Retinal pigment epithelial cell (primary cell): ENCODE results near the gene FKBP7.
A peak's percentile ranks its signal among the peaks of the same experiment; 100 is the strongest.

Source experiments
- DNase-seq: peaks from one replicate; pipeline ENCODE4 v3.0.0-alpha.2; 2010; ENCODE audit warnings: low read depth
- H3K4me3 ChIP-seq: 2 replicates; pipeline ENCODE4 v1.5.1; 2011; ENCODE audit warnings: mild to moderate bottlenecking, low read length, control low read depth, moderate library complexity
- TF ChIP-seq, protein P1 (sequence below): conservative IDR thresholded peaks from 2 replicates; pipeline ENCODE4 v1.5.1; 2011; ENCODE audit warnings: low read depth, low read length, control low read depth, inconsistent platforms

FKBP7 gene

DNA sequence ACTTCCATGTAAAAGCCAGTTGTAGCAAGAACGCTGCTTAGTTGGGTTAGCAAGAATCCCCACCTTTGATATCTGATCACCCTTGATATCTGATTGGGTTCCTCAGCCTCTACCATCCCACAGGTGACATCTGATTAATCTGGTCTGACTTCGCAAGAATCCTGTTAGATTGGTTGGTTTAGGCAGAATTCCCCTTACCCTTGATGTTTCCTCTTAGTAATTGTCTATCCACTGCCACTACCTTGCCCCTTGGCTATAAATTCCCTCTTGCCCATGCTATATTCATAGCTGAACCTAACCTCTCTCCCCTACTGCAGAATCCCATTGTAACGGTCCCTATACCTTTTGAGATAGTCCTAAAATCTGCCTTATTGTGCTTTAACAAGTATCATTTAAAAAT is 60.5 kb downstream of the FKBP7 start:
- TF ChIP-seq, protein P1, sequence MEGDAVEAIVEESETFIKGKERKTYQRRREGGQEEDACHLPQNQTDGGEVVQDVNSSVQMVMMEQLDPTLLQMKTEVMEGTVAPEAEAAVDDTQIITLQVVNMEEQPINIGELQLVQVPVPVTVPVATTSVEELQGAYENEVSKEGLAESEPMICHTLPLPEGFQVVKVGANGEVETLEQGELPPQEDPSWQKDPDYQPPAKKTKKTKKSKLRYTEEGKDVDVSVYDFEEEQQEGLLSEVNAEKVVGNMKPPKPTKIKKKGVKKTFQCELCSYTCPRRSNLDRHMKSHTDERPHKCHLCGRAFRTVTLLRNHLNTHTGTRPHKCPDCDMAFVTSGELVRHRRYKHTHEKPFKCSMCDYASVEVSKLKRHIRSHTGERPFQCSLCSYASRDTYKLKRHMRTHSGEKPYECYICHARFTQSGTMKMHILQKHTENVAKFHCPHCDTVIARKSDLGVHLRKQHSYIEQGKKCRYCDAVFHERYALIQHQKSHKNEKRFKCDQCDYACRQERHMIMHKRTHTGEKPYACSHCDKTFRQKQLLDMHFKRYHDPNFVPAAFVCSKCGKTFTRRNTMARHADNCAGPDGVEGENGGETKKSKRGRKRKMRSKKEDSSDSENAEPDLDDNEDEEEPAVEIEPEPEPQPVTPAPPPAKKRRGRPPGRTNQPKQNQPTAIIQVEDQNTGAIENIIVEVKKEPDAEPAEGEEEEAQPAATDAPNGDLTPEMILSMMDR: no peak
- no peak for DNase-seq
- H3K4me3 ChIP-seq: no peak overlapping the region

DNA sequence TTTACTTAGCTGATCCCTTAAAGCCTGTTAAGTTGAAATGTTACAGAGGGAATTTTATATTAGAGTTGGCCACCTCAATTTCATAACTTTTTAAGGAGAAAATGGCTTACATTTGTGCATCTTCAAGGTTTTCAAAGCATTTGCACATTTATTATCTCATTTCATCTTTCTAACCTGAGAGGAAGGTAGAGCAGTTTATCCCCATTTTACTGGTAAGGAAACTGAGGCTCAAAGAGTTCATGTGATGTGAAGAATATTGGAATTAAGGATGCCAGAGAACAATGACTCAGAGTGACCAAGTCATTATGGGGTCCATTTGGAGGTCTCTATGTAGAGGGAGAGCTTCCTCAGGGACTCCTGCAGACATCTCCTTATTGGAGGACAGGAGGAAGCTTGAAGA is 62.4 kb downstream of the FKBP7 start:
- DNase-seq: no peak
- H3K4me3 ChIP-seq: no peak overlapping the region
- TF ChIP-seq, protein P1: no peak

DNA sequence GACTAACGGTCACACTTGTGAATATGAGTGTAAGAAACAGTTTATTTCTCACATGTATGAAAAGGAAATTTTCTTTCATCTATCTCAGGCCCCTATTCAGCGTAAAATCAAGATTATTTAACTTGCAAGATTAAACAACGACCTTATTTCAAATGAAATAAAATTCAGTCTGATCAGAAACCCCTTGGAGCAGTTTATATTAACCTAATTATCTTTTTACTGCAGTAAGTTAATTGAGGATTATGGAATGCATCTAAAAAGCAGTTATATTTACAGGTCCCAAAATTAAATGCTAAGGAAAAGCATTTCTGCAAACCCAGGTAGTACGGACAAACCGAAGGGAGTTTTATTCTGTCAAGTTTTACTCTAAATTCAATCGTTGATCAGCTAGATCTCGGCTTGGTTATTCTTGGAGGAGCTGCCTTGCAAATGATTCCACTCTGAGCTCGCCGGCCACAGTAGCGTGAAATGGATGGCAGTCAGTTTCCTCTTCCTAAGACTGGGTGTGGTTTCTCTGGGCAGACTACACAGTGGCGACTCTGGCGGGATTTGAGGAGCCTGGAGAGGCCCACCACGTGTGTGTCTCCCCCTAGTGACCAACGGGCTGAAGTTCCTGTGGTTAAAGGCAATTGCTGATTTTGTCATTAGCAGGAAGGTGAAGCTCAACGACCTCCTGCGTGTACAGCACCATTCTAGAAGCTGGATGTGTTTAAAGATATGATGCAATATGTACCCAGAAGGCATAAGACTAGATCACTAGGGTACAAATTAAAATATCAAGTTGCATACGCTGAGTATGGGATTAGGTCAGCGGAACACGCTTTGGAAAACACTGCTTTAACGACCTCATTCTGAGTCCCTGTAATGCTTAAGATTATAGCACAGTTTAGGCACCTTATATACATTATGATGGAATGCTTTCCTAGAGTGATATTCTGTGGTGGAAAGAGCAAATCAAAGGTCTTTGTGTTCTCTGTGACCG is 63.8 kb downstream of the FKBP7 start:
- peak; percentile 71 for DNase-seq
- TF ChIP-seq, protein P1: peak; percentile 96
- H3K4me3 ChIP-seq: peak overlapping the region; percentile 56
